Mucosa of descending colon (tissue), 3 donors: ENCODE data around the gene NCOA7. TPM values are rescaled to one million over a fixed set of nuclear protein-coding genes. Genes with fewer than 3 reads are reported as not detected.

Experiments
- ATAC-seq: fragments of 200-7000 bp; cut with Tn5 transposase; one replicate; pipeline ENCODE4 v1.9.1; 2020; ENCODE audit warnings: mild to moderate bottlenecking, moderate library complexity
- DNase-seq, 3 donors: peaks; one replicate each; pipeline ENCODE4 v3.0.0-alpha.2; 2020
- H3K36me3 ChIP-seq: fragments of 200-600 bp; one replicate; pipeline ENCODE4 v1.8.0; 2021; ENCODE audit warnings: low read depth, mild to moderate bottlenecking
- H3K4me1 ChIP-seq: fragments of 200-600 bp; one replicate; pipeline ENCODE4 v1.8.0; 2021; ENCODE audit warnings: low read depth, mild to moderate bottlenecking
- H3K4me3 ChIP-seq: fragments of 200-600 bp; one replicate; pipeline ENCODE4 v1.8.0; 2021; ENCODE audit warnings: mild to moderate bottlenecking
- H3K9me3 ChIP-seq: fragments of 200-600 bp; one replicate; pipeline ENCODE4 v1.8.0; 2021; ENCODE audit warnings: mild to moderate bottlenecking
- intact Hi-C, 2 donors: fragments of 100-400 bp; cut with DNase I in 1 of 2; cut with micrococcal nuclease in 1 of 2; formaldehyde crosslinking; loops; one replicate each; pipeline versions ENCODE4 v1.11.0 to v1.11.1; 2022; cut with DNase I, micrococcal nuclease
- total RNA-seq, 3 donors: library from RNA; stranded (reverse); fragmentation: NEBNext Ultra II Directional in 2 of 3; extraction: Animal tissue kit (Norgen Biotek cat#: 25700) in 2 of 3; gene quantifications; one replicate each; pipeline versions ENCODE4 v1.2.1 to v1.2.4, GENCODE V29; 2021 to 2023
- TF ChIP-seq, protein P1 (sequence below): fragments of 200-600 bp; IDR thresholded peaks from one replicate; pipeline ENCODE4 v1.8.0; 2022; ENCODE audit warnings: antibody characterized with exemption, mild to moderate bottlenecking
- donor health status: DM: no; HTN: no; CAD: no; lungs with moderate emphysema.
- donor health status: DM: no; HTN: no; CAD: no.
- donor health status: DM: no; HTN: yes; CAD: no.

NCOA7 gene
- total RNA-seq, 3 donors from 2014 or later: 28.9 to 54.0 (median 49.6) TPM

DNA sequence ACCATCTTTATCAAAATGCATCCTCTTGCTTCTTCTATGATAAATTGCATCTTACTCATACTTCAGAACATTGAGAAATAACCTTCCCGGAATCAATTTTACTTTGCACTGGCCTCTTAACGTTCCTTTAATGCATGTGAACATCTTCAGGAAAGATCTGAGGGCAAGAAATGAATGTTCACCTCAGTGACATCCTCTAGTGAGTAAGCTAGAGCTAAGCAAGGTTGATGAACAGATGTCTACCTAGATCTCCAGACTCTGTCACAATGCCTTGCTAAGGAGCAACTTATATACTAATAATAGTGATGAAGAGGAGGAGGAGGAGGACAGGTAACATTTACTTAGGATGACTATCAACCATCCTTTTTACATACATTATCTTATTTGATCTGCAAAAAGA, 149.0 kb downstream of the NCOA7 start:
- DNase-seq: no peak
- H3K4me3 ChIP-seq: no peak overlapping the region
- intact Hi-C loops: no loop called here
- H3K36me3 ChIP-seq: no peaks in the 10 kb centered on the region
- peaks cover 21% of the 10 kb centered on the region for H3K4me1 ChIP-seq
- TF ChIP-seq, protein P1, sequence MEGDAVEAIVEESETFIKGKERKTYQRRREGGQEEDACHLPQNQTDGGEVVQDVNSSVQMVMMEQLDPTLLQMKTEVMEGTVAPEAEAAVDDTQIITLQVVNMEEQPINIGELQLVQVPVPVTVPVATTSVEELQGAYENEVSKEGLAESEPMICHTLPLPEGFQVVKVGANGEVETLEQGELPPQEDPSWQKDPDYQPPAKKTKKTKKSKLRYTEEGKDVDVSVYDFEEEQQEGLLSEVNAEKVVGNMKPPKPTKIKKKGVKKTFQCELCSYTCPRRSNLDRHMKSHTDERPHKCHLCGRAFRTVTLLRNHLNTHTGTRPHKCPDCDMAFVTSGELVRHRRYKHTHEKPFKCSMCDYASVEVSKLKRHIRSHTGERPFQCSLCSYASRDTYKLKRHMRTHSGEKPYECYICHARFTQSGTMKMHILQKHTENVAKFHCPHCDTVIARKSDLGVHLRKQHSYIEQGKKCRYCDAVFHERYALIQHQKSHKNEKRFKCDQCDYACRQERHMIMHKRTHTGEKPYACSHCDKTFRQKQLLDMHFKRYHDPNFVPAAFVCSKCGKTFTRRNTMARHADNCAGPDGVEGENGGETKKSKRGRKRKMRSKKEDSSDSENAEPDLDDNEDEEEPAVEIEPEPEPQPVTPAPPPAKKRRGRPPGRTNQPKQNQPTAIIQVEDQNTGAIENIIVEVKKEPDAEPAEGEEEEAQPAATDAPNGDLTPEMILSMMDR: no peak
- no peaks in the 10 kb centered on the region for H3K9me3 ChIP-seq
- ATAC-seq: no peak

- Histone ChIP-seq H3K4me1 (peaks cover 21% of the 10 kb centered on the region), H3K4me3 (no peak overlapping the region), H3K36me3 (no peaks in the 10 kb centered on the region), H3K9me3 (no peaks in the 10 kb centered on the region)
- ATAC-seq: no peak
- no peak for DNase-seq
- intact Hi-C loops: no loop called here
- TF ChIP-seq, protein P1: no peak
These were observed 149.7 kb downstream of the NCOA7 start for GRCh38 chr6:125940247-125941041.

DNA sequence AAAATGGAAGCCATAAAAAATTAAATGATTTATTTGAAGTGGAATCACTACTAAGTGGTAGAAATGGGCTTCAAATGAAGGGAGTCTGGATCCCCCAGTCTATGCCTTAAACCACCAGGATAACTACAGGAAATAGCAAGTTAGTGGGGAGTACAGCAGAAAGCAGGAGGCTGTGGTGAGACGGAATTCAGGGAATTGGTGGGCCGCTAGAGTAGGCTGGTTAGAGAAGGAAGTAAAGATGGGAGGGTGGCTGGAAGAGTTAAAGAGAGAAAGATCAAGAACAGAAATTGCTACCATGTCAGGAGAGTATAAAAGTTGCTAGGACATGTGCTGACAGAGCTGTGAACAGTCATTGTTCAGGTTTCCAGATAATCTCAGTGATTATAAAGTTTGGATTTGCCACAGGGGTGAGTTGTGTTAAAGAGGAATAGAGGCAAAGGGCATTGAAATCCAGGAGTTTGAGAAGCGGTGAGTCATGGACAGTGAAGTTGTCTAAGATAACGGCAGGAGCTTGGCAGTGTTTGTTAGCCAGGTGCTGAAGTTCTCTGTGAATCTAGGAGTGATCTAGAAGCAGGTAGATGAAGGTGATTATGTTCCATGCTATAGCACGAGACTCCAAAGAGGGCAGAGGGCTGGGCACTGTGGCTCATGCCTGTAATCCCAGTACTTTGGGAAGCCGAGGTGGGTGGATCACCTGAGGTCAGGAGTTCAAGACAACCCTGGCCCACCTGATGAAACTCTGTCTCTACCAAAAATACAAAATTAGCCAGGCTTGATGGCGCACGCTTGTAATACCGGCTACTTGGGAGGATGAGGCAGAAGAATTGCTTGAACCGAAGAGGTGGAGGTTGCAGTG, 152.1 kb downstream of the NCOA7 start:
- peaks cover 21% of the 10 kb centered on the region for H3K4me1 ChIP-seq

DNA sequence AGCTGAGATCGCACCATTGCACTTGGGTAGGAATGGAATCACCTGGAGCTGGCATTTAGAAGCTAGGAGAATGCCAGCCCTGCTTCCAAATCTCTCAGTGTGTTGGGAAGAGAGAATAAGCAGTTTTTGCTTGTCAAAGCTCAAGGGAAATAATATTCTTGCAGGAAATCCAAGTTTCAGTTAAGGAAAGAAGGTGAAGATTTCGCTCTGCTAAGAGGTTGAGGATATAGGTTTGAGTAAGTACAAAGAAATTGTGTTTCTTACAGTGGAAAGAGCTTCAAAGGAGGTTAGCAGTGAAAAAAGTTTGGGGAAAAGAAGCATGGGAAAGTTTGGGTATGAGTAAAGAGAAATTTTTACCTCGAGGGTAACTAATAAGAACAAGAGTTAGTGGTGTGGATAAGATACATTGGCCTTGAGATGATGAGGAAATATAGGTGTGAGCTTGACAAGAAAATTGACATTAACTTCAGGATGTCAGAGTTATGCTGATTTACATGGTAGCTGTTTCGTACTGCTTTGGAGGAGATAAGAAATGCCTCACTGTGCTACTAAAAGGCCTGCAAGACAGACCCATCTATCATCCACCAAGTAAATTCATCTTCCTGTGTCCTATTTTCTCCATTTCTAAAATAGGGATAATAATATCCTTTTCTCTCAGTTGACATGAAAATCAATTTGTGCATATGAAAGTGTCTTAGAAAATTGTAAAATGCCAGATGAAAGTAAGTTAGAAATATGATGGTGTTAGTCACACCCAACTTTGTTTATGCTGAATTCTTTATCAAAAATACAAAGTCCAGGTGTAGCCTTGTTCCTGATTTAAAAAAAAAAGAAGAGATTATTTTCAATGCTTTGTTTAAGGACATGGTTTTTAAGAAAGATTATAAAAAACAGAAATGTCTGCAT, 153.0 kb downstream of the NCOA7 start:
- intact Hi-C loops: no loop called here

More for the DNA sequence above, 152.1 kb downstream of the NCOA7 start:
- TF ChIP-seq, protein P1: no peak
- ATAC-seq (peak; percentile 88), DNase-seq (peak in 2 of 3 donors; percentile 32 to 50)
- intact Hi-C loops: no loop called here
- H3K36me3 ChIP-seq: no peaks in the 10 kb centered on the region
- no peak overlapping the region for H3K4me3 ChIP-seq
- H3K9me3 ChIP-seq: no peaks in the 10 kb centered on the region

More for the DNA sequence above, 153.0 kb downstream of the NCOA7 start:
- H3K9me3 ChIP-seq: no peaks in the 10 kb centered on the region
- H3K36me3 ChIP-seq: no peaks in the 10 kb centered on the region
- peak; percentile 49 for ATAC-seq
- H3K4me1 ChIP-seq: peaks cover 21% of the 10 kb centered on the region
- DNase-seq: no peak
- H3K4me3 ChIP-seq: no peak overlapping the region
- TF ChIP-seq, protein P1: no peak
